ENCODE measurements around the gene TMA7. TPM values are rescaled to one million over a fixed set of nuclear protein-coding genes. Genes with fewer than 3 reads are reported as not detected.
"Not testable (repeated sequence)": the region's sequence is repeated elsewhere in the genome, so short reads cannot be mapped to it uniquely, and the experiment has no call there.

The TMA7 gene
- polyA plus RNA-seq, 4 donors, result 293 to 334 (median 315) TPM

DNA sequence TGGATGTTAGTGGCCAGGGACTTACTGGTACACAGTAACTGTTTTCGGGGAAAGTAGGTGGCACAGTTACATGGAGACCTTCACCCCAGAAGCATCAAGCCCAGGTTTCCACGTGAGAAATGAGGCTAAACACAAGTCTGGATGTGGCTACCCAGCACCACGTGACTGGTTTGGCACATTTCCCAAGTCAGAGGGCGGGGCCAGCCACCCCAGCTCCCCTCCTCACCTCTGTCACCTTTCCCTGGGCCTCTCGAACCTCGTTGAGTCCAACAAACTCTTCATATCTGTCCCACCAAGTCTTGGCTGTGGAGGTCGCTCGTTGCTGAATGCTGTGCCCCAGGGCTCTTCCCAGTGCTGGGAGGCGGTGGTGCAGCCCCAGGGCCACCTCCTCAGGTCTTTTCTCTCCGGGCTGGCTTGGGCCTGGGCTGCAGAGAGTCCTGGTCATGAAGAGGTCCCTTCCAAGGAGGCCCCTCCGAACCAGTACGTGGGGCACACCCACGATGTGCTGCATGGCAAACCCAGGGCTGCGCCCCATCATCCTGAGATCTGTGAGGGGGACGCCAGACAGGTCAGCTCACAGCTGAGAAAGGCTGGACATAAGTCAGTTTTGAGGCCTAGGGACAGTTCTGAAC is 5.3 kb upstream of the TMA7 start:
- DNase-seq (ENCODE audit: low read depth in 4 of 4, low spot score in 3 of 4), result no peak

DNA sequence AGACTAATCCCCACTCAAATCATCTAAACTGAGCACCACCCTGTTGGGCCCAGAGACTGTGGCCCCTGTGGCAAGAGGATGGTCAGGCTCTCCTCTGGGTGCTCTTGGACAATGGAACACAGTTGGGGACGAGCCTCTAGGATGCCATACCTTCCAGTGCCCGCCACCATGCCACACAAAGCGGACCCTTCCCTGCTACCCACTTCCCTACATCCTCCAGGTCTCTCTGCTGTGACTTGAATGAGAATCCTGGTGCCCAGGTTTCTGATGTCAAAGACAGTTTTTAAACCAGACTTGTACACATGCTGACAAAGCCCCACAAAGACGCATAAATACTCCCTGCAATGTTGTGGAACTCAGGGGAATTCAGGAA is 4.8 kb upstream of the TMA7 start:
- no peak for DNase-seq (ENCODE audit: low read depth in 4 of 4, low spot score in 3 of 4)

DNA sequence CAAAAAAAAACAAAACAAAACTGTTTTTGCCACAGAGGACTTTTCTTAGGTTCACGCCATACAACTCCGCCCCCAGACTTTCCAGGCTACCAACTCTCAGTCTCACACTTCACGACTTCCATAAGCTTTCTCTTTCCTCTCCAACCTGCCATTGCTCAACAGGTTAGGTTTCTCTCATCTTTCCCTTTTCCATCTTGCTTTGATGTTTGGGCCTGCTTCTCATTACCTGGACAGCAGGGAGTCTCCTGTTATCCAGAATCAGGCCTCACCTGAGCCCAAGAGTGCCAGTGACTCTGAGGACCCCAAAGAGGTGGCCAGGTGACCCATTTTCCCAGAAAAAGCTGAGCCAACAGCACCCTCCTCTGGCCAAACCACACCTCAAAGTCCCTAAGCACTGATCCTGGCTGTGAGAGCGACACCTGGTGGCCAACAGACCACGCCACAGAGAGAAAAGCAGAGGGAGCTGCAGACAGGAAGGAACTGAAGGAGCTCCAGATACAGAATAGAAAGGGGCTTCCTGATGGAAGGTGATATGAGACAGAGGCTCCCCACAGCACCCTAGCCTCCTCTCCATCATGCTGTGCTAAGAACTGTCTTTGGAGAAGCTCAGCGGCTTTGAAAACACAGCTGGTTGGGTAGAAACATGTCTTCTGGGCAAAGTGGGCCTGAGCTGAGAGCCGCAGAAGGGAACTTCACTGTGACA is 4.1 kb upstream of the TMA7 start:
- peak; percentile 78 to 84 (median 82) for DNase-seq (ENCODE audit: low read depth in 4 of 4, low spot score in 3 of 4)

DNA sequence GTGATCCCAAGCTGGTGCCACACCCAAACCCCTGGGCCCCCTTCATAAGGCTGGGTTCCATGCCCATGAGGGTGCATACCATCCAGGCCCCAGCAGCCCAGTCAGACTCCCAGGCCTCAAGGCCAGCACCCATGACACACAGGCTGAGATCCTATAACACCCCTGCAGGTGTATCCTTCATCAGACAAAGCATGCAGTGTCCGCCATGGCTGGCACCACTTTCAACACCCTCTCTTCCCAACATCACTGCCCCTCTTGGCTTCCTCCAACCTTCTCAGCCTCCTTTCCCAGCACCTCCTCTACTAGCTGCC is 3.6 kb upstream of the TMA7 start:
- no peak for DNase-seq (ENCODE audit: low read depth in 4 of 4, low spot score in 3 of 4)

DNA sequence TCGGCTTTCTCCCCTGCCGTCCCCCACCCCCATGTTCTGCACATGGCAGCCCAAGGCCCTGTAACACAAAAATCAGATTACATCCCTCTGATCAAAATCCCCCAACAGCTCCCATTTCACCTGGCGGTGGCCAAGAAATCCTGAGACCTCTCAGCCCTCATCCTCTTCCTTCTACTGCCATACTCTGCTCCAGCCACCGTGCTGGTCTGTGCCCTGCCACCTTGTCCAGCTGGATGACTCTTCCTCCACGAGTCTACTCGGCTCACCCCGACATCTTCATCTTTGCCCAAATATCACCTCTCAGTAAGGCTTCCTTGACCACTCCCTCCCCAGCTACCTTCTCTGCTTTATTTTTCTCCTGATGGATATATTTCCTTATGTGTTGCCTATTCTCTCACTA is 3.2 kb upstream of the TMA7 start:
- no peak for DNase-seq (ENCODE audit: low read depth in 4 of 4, low spot score in 3 of 4)

DNA sequence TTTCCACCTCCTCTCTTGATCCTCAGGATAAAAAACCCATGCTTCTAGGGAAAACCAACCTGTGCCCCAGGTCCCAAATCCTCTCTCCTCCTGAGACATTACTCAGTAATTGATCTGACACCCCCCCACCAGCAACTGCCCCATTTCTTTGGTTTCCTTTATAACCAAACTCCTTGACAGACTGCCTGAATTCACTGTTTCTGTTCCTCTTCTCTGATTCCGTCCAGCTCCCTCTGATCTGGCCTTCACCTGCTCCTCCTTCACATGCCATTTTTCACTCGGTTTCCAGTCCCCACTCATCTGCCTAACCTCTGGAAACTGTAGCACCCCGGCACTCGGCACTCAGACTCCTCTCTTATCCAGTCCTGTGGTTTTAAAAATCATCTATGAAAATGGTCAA is 2.2 kb upstream of the TMA7 start:
- no peak for DNase-seq (ENCODE audit: low read depth in 4 of 4, low spot score in 3 of 4)

DNA sequence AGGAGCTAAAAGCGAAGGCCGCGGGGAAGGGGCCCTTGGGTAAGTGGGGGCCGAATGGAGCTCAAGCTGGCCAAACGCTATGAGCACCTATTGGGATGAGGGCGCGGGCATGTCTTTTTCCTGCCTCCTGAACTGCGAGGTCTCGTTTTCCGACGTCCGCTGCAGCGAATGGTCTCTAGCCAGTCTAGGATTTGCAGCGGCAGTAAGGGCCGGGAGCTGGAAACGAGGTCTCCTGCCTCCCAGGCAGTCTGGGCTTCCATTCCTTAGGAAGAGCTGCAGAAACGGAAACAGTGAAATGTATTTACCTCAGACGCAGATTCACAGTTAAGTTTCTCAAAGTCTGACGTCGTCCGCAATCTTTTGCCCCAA is 517 bp downstream of the TMA7 start:
- no peak for DNase-seq (ENCODE audit: low read depth in 4 of 4, low spot score in 3 of 4)

DNA sequence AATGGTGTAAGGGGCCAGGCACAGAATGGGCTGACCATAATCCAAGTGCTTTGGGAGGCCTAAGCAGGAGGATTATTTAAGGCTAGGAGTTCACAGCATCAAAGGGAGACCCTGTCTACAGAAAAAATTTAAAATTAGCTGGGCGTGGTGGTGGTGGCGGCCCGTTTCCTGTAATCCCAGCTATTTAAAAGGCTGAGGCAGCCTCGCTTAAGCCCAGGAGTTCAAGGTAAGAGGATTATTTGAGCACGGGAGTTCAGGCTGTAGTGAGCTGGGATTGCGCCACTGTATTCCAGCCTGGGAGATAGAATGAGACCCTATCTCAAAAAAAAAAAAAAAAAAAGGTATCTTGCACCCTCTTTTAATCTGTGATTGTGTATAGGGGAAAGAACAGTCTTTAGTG is 1.9 kb downstream of the TMA7 start:
- no peak for DNase-seq (ENCODE audit: low read depth in 4 of 4, low spot score in 3 of 4)

DNA sequence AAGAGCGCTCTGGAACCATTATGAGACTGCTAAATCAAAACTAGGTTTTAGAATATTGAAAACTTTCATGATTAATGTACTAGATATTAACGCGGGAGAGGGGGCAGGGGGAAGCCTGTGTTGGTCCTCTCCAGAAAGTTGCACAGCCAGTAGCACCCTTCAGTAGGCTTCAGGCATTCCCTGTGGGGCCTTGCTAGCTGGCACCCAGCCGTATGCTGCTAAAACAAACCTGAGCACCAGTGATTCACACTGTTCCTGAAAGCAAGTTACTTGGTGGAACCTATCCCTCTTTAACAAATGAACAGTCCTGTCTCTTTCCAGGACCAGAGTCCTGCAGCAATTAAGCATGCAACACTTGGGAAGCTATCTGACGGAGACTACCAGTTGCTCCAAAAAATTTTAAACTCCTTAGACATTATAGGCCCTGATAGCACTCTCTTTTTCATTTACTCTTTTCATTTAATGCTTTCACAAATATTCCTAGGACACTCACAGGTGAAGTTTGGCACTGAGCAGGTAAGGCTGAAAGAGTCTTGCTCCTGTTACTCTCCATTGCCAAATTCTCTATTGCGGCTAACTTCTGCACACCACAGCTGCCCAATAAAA is 5.3 kb downstream of the TMA7 start:
- no peak for DNase-seq (ENCODE audit: low read depth in 4 of 4, low spot score in 3 of 4)

DNA sequence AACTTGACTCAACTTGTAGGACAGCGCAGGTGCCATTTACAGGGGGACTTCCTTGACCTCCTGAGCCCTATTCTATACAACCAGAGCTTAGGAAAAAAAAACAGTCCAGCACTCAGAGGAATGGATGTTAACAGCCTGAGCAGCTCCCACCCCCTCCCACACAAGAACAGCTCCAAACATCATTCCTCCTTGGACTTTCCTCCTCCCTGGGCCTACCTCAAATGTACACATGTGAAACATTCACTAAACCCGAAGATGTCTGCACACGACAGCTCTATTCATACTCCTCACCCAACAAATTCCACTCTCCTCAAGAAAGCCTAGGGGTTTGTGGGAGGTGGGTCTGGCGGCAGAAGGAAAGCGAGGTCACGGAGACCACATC is 6.0 kb downstream of the TMA7 start:
- DNase-seq (ENCODE audit: low read depth in 4 of 4, low spot score in 3 of 4), result no peak

DNA sequence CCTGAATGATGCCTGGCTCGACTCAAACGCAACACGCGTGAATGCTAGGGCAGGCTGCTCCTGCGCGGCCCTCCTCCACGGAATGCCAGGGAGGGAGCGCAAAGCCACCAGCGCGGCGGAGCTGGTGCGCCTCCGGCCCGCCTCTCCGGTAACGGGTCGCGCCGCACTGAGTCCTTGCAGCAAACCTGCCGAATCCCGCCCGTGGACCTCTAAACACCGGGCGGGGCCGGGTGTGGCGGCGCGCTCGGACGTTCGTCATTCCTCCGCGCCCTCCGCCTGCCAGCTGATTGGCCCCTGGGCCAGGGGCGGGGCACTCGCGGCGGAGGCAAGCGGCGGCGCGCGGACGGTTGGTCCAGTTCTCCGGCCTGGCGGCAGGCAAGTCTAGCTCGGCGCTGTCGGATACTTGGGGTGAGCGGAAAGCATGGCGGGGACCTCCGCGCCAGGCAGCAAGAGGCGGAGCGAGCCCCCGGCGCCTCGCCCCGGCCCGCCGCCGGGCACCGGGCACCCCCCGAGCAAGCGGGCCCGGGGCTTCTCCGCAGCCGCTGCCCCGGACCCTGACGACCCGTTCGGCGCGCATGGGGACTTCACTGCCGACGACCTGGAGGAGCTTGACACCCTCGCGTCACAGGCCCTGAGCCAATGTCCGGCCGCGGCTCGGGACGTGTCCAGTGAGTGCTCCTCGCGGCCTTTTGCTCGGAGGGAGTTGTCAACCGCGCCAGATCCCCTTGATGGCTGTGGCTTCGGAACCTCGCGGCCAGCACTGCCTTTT is 6.6 kb downstream of the TMA7 start, which contains the start of gene ATRIP:
ATRIP (plus strand) TSS at position 313 of the 769 bp plus-strand sequence; CDS start at position 422, 109 bp downstream.
- peak in 1 of 4 donors; percentile 77 for DNase-seq (ENCODE audit: low read depth in 4 of 4, low spot score in 3 of 4)

DNA sequence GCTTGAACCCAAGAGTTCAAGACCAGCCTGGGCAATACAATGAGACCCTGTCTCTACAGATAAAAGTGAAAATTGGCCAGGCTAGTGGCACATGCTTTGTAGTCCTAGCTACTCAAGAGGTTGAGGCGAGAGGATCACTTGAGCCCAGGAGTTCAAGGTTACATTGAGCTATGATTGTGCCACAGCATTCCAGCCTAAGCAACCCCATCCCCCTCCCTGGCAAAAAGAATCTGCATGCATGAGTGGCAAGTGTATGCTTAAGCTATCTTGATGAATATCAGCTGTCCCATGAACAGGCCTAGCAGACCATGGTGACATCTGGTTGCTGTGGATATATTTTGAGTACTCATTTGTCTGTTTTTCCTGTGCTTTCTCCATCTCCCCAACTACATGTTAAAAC is 11.2 kb downstream of the TMA7 start:
- no peak for DNase-seq (ENCODE audit: low read depth in 4 of 4, low spot score in 3 of 4)

DNA sequence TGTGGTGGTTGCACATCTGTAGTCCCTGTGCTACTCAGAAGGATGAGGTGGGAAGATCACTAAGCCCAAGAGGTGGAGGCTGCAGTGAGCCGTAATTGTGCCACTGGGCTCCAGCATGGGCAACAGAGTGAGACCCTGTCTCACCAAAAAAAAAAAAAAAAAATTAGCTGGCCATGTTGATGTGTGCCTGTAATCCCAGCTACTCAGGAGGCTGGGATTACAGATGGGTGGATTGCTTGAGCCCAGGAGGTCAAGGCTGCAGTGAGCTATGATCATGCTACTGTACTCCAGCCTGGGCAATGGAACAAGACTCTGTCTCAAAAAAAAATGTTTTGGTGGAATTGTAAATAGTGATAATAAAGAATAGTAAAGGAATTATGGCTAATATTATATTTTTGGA is 16.4 kb downstream of the TMA7 start:
- DNase-seq (ENCODE audit: low read depth in 4 of 4, low spot score in 3 of 4), result no peak

DNA sequence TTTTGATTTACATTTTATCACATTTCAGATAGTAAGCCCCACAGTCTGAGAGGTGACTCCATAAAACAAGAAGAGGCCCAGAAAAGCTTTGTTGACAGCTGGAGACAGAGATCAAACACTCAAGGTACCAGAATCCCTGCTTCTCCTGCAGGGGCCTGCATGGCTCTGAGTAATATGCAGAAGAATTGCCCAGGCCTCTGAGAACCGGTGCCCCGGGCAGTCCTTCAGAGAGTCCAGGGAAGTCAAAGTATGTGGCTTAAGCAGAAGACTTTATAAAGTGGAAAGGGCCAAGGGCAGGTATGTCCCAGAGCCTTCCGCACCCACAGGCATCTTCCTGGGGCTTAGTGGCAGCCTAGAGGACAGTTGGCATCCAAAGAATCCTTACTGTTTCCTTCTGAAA is 19.3 kb downstream of the TMA7 start:
- DNase-seq (ENCODE audit: low read depth in 4 of 4, low spot score in 3 of 4), result no peak

DNA sequence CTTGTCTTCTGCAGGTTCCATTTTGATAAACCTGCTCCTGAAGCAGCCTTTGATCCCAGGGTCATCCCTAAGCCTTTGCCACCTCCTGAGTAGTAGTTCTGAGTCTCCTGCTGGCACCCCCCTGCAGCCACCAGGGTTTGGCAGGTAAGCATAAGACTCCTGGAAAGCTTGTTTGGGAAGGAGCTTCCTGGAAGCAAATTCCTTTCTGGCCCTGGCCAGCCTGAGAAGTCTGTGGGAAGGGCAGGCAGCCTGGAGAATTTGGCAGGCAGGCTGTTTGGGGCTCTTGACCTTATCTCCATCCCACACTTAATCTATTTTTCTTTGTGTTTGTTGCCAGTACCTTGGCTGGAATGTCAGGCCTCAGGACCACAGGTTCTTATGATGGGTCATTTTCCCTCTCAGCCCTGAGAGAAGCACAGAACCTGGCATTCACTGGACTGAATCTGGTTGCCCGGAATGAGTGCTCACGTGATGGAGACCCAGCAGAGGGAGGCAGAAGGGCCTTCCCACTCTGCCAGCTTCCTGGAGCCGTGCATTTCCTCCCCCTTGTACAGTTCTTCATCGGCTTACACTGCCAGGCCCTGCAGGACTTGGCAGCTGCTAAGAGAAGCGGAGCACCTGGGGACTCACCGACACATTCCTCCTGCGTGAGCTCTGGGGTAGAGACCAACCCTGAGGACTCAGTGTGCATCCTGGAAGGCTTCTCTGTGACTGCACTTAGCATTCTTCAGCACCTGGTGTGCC is 19.9 kb downstream of the TMA7 start:
- no peak for DNase-seq (ENCODE audit: low read depth in 4 of 4, low spot score in 3 of 4)

DNA sequence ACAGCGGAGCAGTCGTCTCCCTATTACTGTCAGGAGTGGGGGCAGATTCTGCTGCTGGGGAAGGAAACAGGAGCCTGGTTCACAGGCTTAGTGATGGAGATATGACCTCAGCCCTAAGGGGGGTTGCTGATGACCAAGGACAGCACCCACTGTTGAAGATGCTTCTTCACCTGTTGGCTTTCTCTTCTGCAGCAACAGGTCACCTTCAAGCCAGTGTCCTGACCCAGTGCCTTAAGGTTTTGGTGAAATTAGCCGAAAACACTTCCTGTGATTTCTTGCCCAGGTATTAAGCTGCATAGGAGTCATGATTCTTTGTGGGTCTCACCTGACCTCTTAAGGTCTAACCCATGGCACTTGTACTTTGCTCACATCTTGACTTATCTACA is 20.5 kb downstream of the TMA7 start:
- DNase-seq (ENCODE audit: low read depth in 4 of 4, low spot score in 3 of 4), result no peak

DNA sequence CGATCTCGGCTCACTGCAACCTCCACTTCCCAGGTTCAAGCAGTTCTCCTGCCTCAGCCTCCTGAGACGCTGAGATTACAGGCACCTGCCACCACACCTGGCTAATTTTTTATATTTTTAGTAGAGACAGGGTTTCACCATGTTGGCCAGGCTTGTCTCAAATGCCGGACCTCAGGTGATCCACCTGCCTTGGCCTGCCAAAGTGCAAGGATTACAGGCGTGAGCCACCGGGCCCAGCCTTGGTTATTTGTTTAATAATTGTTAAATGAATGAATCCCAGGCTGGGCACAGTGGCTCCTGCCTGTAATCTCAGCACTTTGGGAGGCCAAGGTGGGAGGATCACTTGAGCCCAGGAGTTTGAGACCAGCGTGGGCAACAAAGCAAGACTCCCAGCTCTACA is 21.7 kb downstream of the TMA7 start:
- not testable (repeated sequence) for DNase-seq (ENCODE audit: low read depth in 4 of 4, low spot score in 3 of 4)

DNA sequence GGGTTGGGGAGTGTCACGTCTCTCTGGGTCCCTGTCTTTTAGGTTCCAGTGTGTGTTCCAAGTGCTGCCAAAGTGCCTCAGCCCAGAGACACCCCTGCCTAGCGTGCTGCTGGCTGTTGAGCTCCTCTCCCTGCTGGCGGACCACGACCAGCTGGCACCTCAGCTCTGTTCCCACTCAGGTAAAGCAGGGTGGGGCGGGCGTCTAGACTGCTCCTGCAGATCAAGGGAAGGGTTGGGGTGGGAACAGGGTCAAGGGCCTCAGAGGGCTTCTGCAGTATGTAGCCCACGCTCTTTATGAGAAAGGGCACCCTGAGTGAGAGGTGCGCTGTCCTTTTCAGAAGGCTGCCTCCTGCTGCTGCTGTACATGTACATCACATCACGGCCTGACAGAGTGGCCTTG is 23.6 kb downstream of the TMA7 start:
- no peak for DNase-seq (ENCODE audit: low read depth in 4 of 4, low spot score in 3 of 4)

DNA sequence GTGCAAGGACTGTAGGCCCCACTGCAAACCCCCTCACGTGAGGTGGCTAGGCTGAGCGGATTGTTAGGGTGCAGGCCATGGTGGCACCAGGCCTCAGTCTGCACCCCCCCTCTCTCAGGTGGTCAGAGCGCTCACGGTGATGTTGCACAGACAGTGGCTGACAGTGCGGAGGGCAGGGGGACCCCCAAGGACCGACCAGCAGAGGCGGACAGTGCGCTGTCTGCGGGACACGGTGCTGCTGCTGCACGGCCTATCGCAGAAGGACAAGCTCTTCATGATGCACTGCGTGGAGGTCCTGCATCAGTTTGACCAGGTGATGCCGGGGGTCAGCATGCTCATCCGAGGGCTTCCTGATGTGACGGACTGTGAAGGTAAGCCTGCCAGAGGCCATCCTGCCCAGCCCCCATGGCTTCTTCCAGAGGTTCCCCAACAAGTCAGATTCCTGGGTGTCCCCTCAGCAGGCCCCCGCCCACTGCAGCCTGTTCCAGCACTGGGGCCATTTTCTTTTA is 24.7 kb downstream of the TMA7 start:
- DNase-seq (ENCODE audit: low read depth in 4 of 4, low spot score in 3 of 4), result no peak

DNA sequence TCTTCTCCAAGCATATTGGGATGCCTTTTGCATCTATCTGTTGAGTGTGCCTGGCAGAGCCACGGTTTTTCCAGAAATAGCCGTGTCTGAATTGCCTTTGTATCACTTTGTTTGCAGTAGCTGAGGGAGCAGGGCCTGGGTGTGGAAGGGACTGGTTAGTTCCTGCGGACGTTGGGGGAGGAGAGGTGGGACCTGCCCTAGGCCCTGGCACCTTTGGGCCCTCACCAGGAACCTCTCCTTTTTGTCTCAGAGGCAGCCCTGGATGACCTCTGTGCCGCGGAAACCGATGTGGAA is 25.1 kb downstream of the TMA7 start:
- DNase-seq (ENCODE audit: low read depth in 4 of 4, low spot score in 3 of 4), result no peak
